Measurements from ENCODE around the gene PLXNB1. TPM values are rescaled to one million over a fixed set of nuclear protein-coding genes. Genes with fewer than 3 reads are reported as not detected.
"Not testable (repeated sequence)": the region's sequence is repeated elsewhere in the genome, so short reads cannot be mapped to it uniquely, and the experiment has no call there.

PLXNB1 gene
- total RNA-seq, 1 donor from 2014 or later: 26.8 TPM

- no peak for DNase-seq
Observed at GRCh38 chr3:48405971-48406370, 23.9 kb downstream of the PLXNB1 start.

- DNase-seq: no peak
Observed at GRCh38 chr3:48405343-48405881, 24.5 kb downstream of the PLXNB1 start.

GRCh38 chr3:48404440-48405342, 25.2 kb downstream of the PLXNB1 start:
- DNase-seq: no peak

GRCh38 chr3:48403533-48404439, 26.1 kb downstream of the PLXNB1 start:
- DNase-seq: no peak

GRCh38 chr3:48402907-48403306, 27.0 kb downstream of the PLXNB1 start:
- DNase-seq: no peak

GRCh38 chr3:48402281-48402732, 27.6 kb downstream of the PLXNB1 start:
- DNase-seq: peak; percentile 52

GRCh38 chr3:48401434-48401901, 28.4 kb downstream of the PLXNB1 start:
- DNase-seq: not testable (repeated sequence)

GRCh38 chr3:48400824-48401433, 29.0 kb downstream of the PLXNB1 start:
- DNase-seq: no peak

GRCh38 chr3:48399387-48400172, 30.3 kb downstream of the PLXNB1 start:
- DNase-seq: no peak

- no peak for DNase-seq
Observed at GRCh38 chr3:48398701-48399386, 31.0 kb downstream of the PLXNB1 start.

GRCh38 chr3:48397767-48398681, 31.9 kb downstream of the PLXNB1 start:
- DNase-seq: no peak

GRCh38 chr3:48395714-48396113, 34.2 kb downstream of the PLXNB1 start:
- no peak for DNase-seq

- DNase-seq: no peak
Observed at GRCh38 chr3:48394391-48394790, 35.5 kb downstream of the PLXNB1 start.

- no peak for DNase-seq
Observed at GRCh38 chr3:48388966-48389365, 40.9 kb downstream of the PLXNB1 start.

- DNase-seq: no peak
Observed at GRCh38 chr3:48387634-48388033, 42.3 kb downstream of the PLXNB1 start.

GRCh38 chr3:48372862-48373435, 56.9 kb downstream of the PLXNB1 start:
- no peak for DNase-seq

GRCh38 chr3:48372377-48372770, 57.5 kb downstream of the PLXNB1 start:
- DNase-seq: no peak

- DNase-seq: no peak
Observed at GRCh38 chr3:48371651-48372376, 58.1 kb downstream of the PLXNB1 start, which contains the start of gene FBXW12. Gene FBXW12 (plus strand): TSS chr3:48372219. CDS start chr3:48372768, 549 bp downstream.
